ENCODE measurements around the gene CAT.

- no peak for TF ChIP-seq CTCF (IDR thresholded peaks at IDR 0.05 in 8 of 11, conservative IDR thresholded peaks at IDR 0.05 in 3 of 11)
- TF ChIP-seq POLR2A (IDR thresholded peaks at IDR 0.05): no peak
Observed at GRCh38 chr11:34493926-34494595, 55.3 kb downstream of the CAT start.
